CD4-positive, alpha-beta T cell (primary cell): ENCODE results near the gene GALNT11. TPM values are rescaled to one million over a fixed set of nuclear protein-coding genes. Genes with fewer than 3 reads are reported as not detected.

Experiments used
- ATAC-seq: fragments of 200-7000 bp; cut with Tn5 transposase; one replicate; pipeline ENCODE4 v1.10.0; 2022; ENCODE audit warnings: mild to moderate bottlenecking; ENCODE audit not compliant: poor library complexity
- CTCF ChIA-PET: fragments of 350-600 bp; sonication (Branson Sonifier 250); formaldehyde crosslinking; loops from one replicate; lab custom pipeline; 2021; ENCODE audit warnings: antibody characterized with exemption, inconsistent platforms; lab: Charles Lee
- POLR2A ChIA-PET: fragments of 350-600 bp; sonication (Branson Sonifier 250); formaldehyde crosslinking; loops from one replicate; lab custom pipeline; 2021; ENCODE audit warnings: antibody characterized with exemption, inconsistent platforms; lab: Charles Lee
- DNase-seq, 14 experiments: peaks; one replicate each; pipeline ENCODE4 v3.0.0-alpha.2; 2013 to 2020; ENCODE audit warnings: mixed read lengths in 2 of 14
- H3K27ac ChIP-seq, 2 donors: one replicate each; pipeline versions ENCODE4 v1.5.1 to v1.7.0; 2013; ENCODE audit warnings: low read length in 2 of 2, low read depth in 1 of 2, mild to moderate bottlenecking in 1 of 2
- H3K27me3 ChIP-seq, 2 experiments: 1 replicate in 1 of 2; 2 replicates in 1 of 2; pipeline versions ENCODE4 v1.6.1 to v1.7.0; 2013; ENCODE audit warnings: low read length in 2 of 2, control low read depth in 1 of 2, mild to moderate bottlenecking in 1 of 2, moderate library complexity in 1 of 2; ENCODE audit not compliant: insufficient read depth in 2 of 2, control insufficient read depth in 1 of 2
- H3K36me3 ChIP-seq: one replicate; pipeline ENCODE4 v1.6.1; 2013; ENCODE audit warnings: low read length, control low read depth; ENCODE audit not compliant: insufficient read depth
- H3K4me1 ChIP-seq: one replicate; pipeline ENCODE4 v1.6.1; 2013; ENCODE audit warnings: low read length, control low read depth; ENCODE audit not compliant: insufficient read depth
- H3K4me3 ChIP-seq: one replicate; pipeline ENCODE4 v1.5.1; 2013; ENCODE audit warnings: mild to moderate bottlenecking, low read length, moderate library complexity
- H3K9me3 ChIP-seq, 2 experiments: 1 replicate in 1 of 2; 2 replicates in 1 of 2; pipeline versions ENCODE4 v1.6.1 to v1.7.0; 2013; ENCODE audit warnings: low read length in 2 of 2, mild to moderate bottlenecking in 2 of 2, control low read depth in 1 of 2, moderate library complexity in 1 of 2; ENCODE audit not compliant: control insufficient read depth in 1 of 2, insufficient read depth in 1 of 2
- H3K27ac Mint-ChIP-seq: one replicate; pipeline ENCODE4 v1.8.0; 2020; ENCODE audit warnings: mixed read lengths
- H3K27me3 Mint-ChIP-seq: one replicate; pipeline ENCODE4 v1.8.0; 2021; ENCODE audit warnings: mixed read lengths
- H3K36me3 Mint-ChIP-seq: one replicate; pipeline ENCODE4 v1.8.0; 2021; ENCODE audit warnings: low read depth, mixed read lengths
- H3K4me1 Mint-ChIP-seq: one replicate; pipeline ENCODE4 v1.8.0; 2021; ENCODE audit warnings: low read depth, mixed read lengths
- H3K4me3 Mint-ChIP-seq: one replicate; pipeline ENCODE4 v1.8.0; 2020; ENCODE audit warnings: mild to moderate bottlenecking, mixed read lengths
- H3K9me3 Mint-ChIP-seq: one replicate; pipeline ENCODE4 v1.8.0; 2020; ENCODE audit warnings: mixed read lengths
- CTCF ChIP-seq: fragments of 200-600 bp; IDR thresholded peaks from one replicate; pipeline ENCODE4 v1.8.0; 2022; ENCODE audit warnings: antibody characterized with exemption, mild to moderate bottlenecking
- intact Hi-C, 2 experiments: fragments of 100-400 bp; cut with DNase I in 1 of 2; cut with micrococcal nuclease in 1 of 2; formaldehyde crosslinking; loops; one replicate each; pipeline versions ENCODE4 v1.15.1 to v1.9.0; 2023 to 2025; cut with DNase I, micrococcal nuclease
- total RNA-seq, 174 experiments: library from RNA in 2 of 174; stranded (reverse) in 2 of 174; gene quantifications; one replicate each; pipeline ENCODE4 v1.2.3 and lab custom pipeline; 2021 to 2026

The GALNT11 gene
- total RNA-seq, 2 experiments from 2014 or later, result 20.7 to 22.2 TPM

DNA sequence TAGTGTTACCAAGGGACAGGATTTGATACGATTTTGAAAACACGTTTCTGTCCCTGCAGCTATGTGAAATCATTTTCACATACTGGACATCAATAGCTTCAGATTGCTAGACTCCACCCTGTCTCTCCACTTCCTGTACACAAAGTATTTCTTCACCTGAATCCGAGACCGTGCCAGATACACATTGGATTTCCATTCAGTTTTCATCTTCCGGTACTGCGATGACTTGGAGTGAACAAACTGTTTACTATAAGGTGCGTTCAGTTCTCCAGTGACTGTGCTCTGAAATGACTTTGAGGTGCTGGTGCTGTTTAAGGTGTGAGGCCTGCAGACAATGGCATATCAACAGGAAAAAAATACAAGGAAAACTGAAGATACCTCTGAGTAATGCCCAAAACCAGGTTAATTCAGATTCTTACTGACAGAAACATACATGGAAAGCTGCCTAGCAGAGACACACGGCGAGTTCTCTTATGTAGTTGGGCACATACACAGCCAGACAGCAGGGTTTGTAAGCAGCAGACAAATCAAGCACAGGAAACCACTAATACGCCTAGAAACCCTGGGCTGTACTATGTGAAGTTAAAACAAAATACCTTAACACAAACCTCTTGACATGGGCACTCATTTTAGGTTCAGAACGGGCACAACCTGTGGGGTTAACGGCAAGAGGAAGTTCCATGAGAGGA is 119.2 kb downstream of the GALNT11 start:
- CTCF ChIA-PET, result interaction anchor here (0.8 to 2.2 kb wide), 5 partner anchors 8 to 562 kb away, joined by 3 to 6 read pairs (median 3); partner anchors contain the start of gene GALNT11
- intact Hi-C loops, result loop anchor here (1.0 to 10.0 kb wide), 6 partner anchors 67 to 570 kb away; partner anchors contain the start of genes GALNT11 (in 1 of the 2) and PRKAG2 (in 1 of the 2)
- no peaks in the 10 kb centered on the region for H3K27me3 ChIP-seq
- H3K9me3 ChIP-seq, result no peaks in the 10 kb centered on the region
- peaks cover 43% of the 10 kb centered on the region for H3K4me1 ChIP-seq
- Mint-ChIP-seq H3K27ac (peak overlapping the region; percentile 96), H3K9me3 (no peaks in the 10 kb centered on the region), H3K4me1 (peaks cover 54% of the 10 kb centered on the region), H3K27me3 (no peaks in the 10 kb centered on the region), H3K36me3 (peaks cover 64% of the 10 kb centered on the region), H3K4me3 (peak overlapping the region; percentile 42)
- TF ChIP-seq CTCF, result no peak
- DNase-seq (peak in 10 of 14 experiments; percentile 5 to 62 (median 25)), ATAC-seq (peak; percentile 83)
- H3K4me3 ChIP-seq, result peak overlapping the region; percentile 9
- POLR2A ChIA-PET, result interaction anchor here (0.9 to 3.8 kb wide), 11 partner anchors 8 to 319 kb away, joined by 3 to 29 read pairs (median 5); partner anchors contain the start of genes GALNT11 and PRKAG2
- H3K27ac ChIP-seq, result peak overlapping the region; percentile 26 to 77
- peaks cover 48% of the 10 kb centered on the region for H3K36me3 ChIP-seq

- Histone ChIP-seq H3K27me3 (no peaks in the 10 kb centered on the region), H3K27ac (peak overlapping the region; percentile 26 to 77), H3K4me1 (peaks cover 43% of the 10 kb centered on the region), H3K4me3 (no peak overlapping the region), H3K9me3 (no peaks in the 10 kb centered on the region), H3K36me3 (peaks cover 48% of the 10 kb centered on the region)
- Mint-ChIP-seq H3K9me3 (no peaks in the 10 kb centered on the region), H3K27ac (peak overlapping the region; percentile 96), H3K4me3 (peak overlapping the region; percentile 50), H3K36me3 (peaks cover 62% of the 10 kb centered on the region), H3K27me3 (no peaks in the 10 kb centered on the region), H3K4me1 (peaks cover 48% of the 10 kb centered on the region)
- POLR2A ChIA-PET, result interaction anchor here (1.0 to 3.8 kb wide), 3 partner anchors 21 to 269 kb away, joined by 3 to 29 read pairs (median 15); partner anchors contain the start of genes GALNT11 and PRKAG2
- peak in 11 of 14 experiments; percentile 17 to 69 (median 30) for DNase-seq
- peak; percentile 66 for TF ChIP-seq CTCF
- intact Hi-C loops, result loop anchor here (1.0 to 10.0 kb wide), 7 partner anchors 69 to 571 kb away; partner anchors contain the start of gene PRKAG2 (in 1 of the 2)
- no peak for ATAC-seq
- CTCF ChIA-PET, result interaction anchor here (0.9 to 2.2 kb wide), 3 partner anchors 10 to 561 kb away, joined by 3 to 6 read pairs (median 3); no protein-coding TSS in a partner anchor
Observed at GRCh38 chr7:152145853-152146466, 120.5 kb downstream of the GALNT11 start.

DNA sequence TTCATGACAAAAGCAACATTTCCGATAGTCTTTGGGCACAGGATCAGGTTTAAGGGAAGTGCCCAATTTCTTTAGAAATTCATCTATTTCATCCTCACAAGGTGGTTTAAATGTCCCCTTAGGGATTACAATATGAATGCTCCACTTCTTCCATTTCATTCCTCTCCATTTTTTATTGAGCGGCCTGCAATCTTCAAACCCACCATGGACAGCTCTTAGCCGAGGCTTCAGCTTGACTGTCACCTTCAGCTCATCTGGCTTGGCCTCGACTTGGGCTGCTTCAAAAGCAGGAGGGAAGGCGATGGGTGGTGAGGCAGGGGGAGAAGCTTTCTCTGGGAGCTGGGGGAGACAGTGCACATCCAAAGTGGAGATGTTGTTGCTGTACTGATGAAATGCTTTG is 123.2 kb downstream of the GALNT11 start:
- ChIA-PET POLR2A (no interaction called here), CTCF (no interaction called here)
- Mint-ChIP-seq H3K27ac (peak overlapping the region; percentile 53), H3K27me3 (no peaks in the 10 kb centered on the region), H3K4me1 (peaks cover 34% of the 10 kb centered on the region), H3K36me3 (peaks cover 74% of the 10 kb centered on the region), H3K4me3 (no peak overlapping the region), H3K9me3 (no peaks in the 10 kb centered on the region)
- intact Hi-C loops, result loop anchor here (5.0 to 10.0 kb wide), 4 partner anchors 71 to 574 kb away; partner anchors contain the start of gene PRKAG2 (in 1 of the 2)
- no peak for ATAC-seq
- Histone ChIP-seq H3K4me1 (peaks cover 28% of the 10 kb centered on the region), H3K4me3 (no peak overlapping the region), H3K27me3 (no peaks in the 10 kb centered on the region), H3K9me3 (no peaks in the 10 kb centered on the region), H3K27ac (no peak overlapping the region), H3K36me3 (peaks cover 72% of the 10 kb centered on the region)
- no peak for TF ChIP-seq CTCF
- no peak for DNase-seq
